GM19351 (cell line): ENCODE measurements around the gene NR2F1.
A peak's percentile ranks its signal among the peaks of the same experiment; 100 is the strongest.

Experiments
- ATAC-seq: cut with Tn5 transposase; IDR thresholded peaks from one replicate; pipeline ENCODE4 v1.9.1; 2021; ENCODE audit warnings: mild to moderate bottlenecking, moderate library complexity; ENCODE audit not compliant: unreplicated experiment

The NR2F1 gene

GRCh38 chr5:93603793-93604643, 21.0 kb downstream of the NR2F1 start:
- ATAC-seq: no peak

- ATAC-seq: no peak
These were observed 21.9 kb downstream of the NR2F1 start for GRCh38 chr5:93604644-93605515.

GRCh38 chr5:93606382-93606752, 23.3 kb downstream of the NR2F1 start:
- no peak for ATAC-seq

GRCh38 chr5:93607367-93608258, 24.6 kb downstream of the NR2F1 start:
- peak; percentile 86 for ATAC-seq

GRCh38 chr5:93608855-93609254, 25.8 kb downstream of the NR2F1 start:
- ATAC-seq: no peak

GRCh38 chr5:93609762-93610161, 26.7 kb downstream of the NR2F1 start:
- ATAC-seq: no peak

GRCh38 chr5:93610581-93611272, 27.7 kb downstream of the NR2F1 start:
- ATAC-seq: no peak

- ATAC-seq: no peak
These were observed 28.4 kb downstream of the NR2F1 start for GRCh38 chr5:93611273-93611975.

GRCh38 chr5:93611976-93612854, 29.2 kb downstream of the NR2F1 start:
- ATAC-seq: no peak

GRCh38 chr5:93612855-93613243, 29.8 kb downstream of the NR2F1 start:
- ATAC-seq: no peak

- no peak for ATAC-seq
These were observed 33.6 kb downstream of the NR2F1 start for GRCh38 chr5:93616538-93617174.

GRCh38 chr5:93620487-93621326, 37.7 kb downstream of the NR2F1 start:
- ATAC-seq: peak; percentile 98

- no peak for ATAC-seq
These were observed 38.3 kb downstream of the NR2F1 start for GRCh38 chr5:93621327-93621798.

- ATAC-seq: no peak
These were observed 39.3 kb downstream of the NR2F1 start for GRCh38 chr5:93622240-93622885.

GRCh38 chr5:93623153-93623552, 40.1 kb downstream of the NR2F1 start:
- no peak for ATAC-seq

- no peak for ATAC-seq
These were observed 43.8 kb downstream of the NR2F1 start for GRCh38 chr5:93626801-93627200.

GRCh38 chr5:93632327-93632726, 49.3 kb downstream of the NR2F1 start:
- ATAC-seq: no peak
